ENCODE data around the gene SLC7A14.
"Not testable (repeated sequence)": the region's sequence is repeated elsewhere in the genome, so short reads cannot be mapped to it uniquely, and the experiment has no call there.

The SLC7A14 gene

GRCh38 chr3:170589113-170589512, 3.2 kb upstream of the SLC7A14 start:
- no peak for DNase-seq

DNA sequence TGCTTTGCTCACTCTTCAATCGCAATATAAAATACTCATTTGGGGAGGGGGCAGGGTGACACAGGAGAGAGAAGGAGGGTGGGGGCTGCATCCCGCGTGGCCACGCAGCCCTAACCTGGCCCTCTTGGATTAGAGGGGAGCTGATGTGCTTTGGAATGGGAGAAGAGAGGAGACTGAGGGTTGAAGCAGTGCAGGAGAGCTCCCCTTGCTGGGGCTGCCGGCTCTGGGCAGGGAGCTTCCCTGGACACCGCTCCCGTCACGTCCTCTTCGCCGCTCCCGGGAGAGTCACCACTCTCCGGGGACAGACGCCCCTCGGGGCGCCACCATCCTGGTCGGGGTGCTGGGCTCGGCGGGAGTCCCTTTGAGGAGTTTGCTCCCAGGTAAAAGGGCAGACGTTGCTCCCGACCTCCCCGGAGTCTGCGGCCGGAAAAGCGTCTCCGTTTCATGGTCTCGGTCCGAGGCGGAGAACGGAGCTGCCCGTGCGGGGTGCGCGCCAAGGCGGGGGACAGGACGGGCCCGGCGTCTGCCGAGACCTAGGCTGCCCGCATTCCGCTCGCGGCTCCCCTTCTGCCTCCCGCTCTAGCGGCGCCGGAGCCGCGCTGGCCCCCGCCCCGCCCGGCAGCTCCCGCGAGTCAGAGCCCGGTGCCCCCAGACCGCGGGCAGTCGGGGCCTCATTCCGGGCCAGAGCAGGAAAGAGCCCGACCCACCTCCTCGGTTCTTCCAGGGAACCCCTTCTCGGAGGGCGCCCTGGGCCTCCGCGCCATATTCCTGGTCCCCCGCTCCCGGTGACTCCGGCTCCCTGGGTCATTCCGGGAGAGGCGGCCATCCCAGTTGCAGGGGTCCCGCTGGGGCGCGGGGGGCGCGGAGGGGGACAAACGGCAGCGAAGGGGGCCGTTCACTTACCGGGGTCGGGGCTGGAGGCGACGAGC, 603 bp downstream of the SLC7A14 start:
- no peak for DNase-seq

- no peak for DNase-seq
These were observed 1.3 kb downstream of the SLC7A14 start for GRCh38 chr3:170584585-170585007.

DNA sequence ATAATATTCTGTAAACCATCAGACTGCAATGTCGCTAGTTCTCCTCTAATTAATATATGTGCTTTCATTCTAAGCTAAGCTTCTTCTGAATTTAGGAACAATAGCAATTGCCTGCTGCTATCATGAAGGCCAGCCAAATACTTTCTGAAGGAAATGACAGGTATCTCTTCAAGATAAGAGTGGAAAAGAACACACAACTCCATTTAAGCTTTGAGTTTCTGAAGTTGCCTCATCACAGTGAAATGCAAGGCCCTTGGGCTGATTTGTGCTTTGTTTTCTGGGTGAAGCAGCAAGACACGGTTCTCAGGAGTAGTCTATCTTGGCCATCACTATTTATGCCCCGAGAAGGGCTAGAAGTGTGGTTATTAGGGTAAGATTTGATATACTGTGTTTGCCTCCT, 6.2 kb downstream of the SLC7A14 start:
- no peak for DNase-seq

GRCh38 chr3:170572665-170573253, 13.1 kb downstream of the SLC7A14 start:
- no peak for DNase-seq

- not testable (repeated sequence) for DNase-seq
These were observed 18.3 kb downstream of the SLC7A14 start for GRCh38 chr3:170567598-170567997.

DNA sequence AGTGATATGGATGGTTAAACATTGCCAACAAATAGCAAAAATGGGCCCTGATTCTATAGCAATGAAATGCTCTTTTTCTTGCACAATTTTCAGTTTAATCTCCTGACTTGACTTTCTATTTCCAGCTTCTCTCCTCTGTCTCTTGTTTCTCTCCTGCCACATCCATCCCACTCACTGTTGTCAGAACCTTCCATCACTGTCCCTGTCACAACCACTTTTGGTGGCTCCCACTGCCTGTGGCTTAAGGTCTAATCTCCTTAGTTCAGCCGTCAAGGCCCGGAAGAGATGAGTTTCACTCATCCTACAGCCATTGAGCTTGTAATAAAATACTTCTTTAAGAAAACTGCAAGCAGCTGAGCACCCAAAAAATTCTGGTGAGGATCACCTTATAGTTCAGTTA, 19.5 kb downstream of the SLC7A14 start:
- DNase-seq = no peak

GRCh38 chr3:170565495-170565894, 20.4 kb downstream of the SLC7A14 start:
- DNase-seq = no peak

DNA sequence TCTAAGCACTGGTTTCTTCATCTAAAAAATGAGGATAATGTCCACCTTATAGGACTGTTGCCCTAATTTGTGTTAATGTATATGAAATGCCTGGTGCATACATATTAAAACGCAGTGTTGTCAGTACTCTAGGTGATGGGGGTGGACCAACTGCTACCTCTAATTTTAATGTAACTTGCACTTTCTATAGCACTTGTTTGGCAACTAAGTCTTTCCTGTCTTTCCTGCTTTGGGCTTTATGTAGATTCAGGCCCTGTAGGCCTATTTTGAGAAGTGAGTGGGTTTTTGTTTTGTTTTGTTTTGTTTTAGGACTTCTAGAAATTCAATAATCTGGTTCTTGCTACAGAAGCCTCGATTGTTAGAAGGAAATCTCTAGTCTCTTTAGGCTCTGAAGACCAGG, 21.2 kb downstream of the SLC7A14 start:
- no peak for DNase-seq

GRCh38 chr3:170563712-170564423, 22.0 kb downstream of the SLC7A14 start:
- DNase-seq = no peak

DNA sequence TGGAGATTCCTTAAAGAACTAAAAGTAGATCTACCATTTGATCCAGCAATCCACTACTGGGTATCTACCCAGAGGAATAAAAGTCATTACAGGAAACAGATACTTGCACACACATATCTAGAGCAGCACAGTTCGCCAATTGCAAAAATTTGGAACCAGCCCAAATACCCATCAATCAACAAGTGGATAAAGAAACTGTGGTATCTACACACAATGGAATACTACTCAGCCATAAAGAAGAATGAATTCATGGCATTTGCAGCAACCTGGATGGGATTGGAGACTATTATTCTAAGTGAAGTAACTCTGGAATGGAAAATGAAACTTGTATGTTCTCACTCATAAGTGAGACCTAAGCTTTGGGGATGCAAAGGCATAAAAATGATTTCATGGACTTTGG, 23.8 kb downstream of the SLC7A14 start:
- DNase-seq = no peak

DNA sequence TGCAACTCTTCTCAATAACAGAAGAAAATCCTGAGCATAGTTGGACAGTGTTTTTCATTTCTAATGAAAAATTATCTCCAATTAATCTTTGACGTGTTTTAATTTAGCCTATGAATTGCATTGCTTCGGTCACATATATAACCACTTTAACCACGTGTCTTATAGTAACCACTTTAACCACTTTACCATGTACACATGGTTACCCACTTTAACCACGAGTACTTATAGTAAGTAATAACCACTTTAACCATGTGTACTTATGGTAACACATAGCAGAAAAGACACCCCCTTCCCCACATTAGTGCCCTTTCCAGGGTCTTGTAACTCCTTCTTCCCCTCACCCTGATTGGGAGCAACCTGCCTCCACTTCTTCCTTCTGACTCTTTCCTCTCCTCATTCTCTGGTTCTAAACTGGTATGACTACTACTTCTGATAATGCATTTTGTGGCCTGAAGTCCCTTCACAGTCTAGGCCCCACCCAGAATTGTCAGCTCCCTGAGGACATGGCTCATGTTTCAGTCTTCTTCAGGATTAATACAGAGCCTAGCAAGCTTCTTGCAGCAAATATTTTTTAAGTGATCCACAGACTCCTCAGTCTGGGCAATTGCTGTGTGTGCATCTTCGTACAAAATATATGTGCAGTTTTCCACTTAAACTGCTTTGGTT, 25.0 kb downstream of the SLC7A14 start:
- no peak for DNase-seq

- DNase-seq = no peak
These were observed 25.6 kb downstream of the SLC7A14 start for GRCh38 chr3:170560296-170560695.

GRCh38 chr3:170558427-170558826, 27.4 kb downstream of the SLC7A14 start:
- DNase-seq = no peak

DNA sequence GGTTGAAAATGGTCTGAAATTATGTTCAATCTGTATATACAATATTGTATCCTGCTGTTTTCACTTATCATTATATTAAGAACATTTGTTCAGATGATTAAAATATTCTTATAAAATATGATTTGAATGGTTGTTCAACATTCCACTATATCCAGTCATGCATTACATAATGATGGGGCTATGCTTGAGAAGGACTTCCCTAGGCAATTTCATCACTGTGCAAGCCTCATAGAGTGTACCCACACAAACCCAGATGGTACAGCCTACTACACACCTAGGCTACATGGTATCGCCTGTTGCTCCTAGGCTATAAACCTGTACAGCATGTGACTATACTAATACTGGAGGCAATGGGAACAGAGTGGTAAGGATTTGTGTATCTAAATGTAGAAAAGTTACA, 30.5 kb downstream of the SLC7A14 start:
- no peak for DNase-seq

GRCh38 chr3:170553788-170554757, 31.8 kb downstream of the SLC7A14 start:
- DNase-seq = no peak

DNA sequence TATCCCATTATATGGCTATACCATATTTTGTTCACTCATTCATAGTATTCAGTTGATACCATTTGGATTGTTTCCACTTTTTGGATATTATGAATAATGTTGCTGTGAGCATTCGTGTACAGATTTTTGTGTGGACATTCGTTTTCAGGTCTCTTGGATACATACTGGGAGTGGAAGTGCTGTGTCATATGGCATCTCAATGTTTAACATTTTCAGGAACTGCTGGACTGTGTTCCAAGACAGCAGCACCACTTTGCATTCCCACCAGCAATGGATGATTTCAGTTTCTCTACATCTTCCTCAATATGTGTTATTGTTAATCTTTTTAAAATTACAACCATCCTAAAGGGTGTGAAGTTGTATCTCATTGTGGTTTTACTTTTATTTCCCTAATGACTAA, 34.6 kb downstream of the SLC7A14 start:
- DNase-seq = no peak

DNA sequence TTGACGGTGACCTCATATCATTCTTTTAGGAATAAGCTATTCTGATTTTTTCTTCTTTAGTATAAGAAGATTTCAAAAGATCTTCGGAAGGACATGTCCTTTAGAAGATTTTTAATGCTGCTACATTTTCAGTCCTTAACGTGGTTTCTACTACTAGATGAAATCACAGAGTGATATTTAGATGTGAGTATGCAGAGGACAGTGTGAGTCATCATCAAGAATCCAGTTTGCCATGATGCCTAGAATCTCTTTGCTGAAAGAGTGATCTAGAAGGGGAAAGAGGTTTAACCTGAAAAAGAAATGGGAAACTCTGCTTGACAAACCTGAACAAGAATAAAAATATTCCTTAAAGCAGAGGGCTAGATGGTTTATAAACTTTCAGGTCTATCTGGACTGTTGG, 43.2 kb downstream of the SLC7A14 start:
- DNase-seq = no peak

- DNase-seq = no peak
These were observed 46.0 kb downstream of the SLC7A14 start for GRCh38 chr3:170539897-170540296.

- no peak for DNase-seq
These were observed 49.2 kb downstream of the SLC7A14 start for GRCh38 chr3:170536712-170537111.

GRCh38 chr3:170534227-170534626, 51.6 kb downstream of the SLC7A14 start:
- DNase-seq = no peak

GRCh38 chr3:170532573-170532972, 53.3 kb downstream of the SLC7A14 start:
- no peak for DNase-seq
